MM.1S (cell line): ENCODE data around the gene PREX1.

Experiments
- EZH2 ChIP-seq: fragments of 300-600 bp; sonication (generic); optimal IDR thresholded peaks from 2 replicates; pipeline ENCODE3; 2017; ENCODE audit warnings: low read depth, mild to moderate bottlenecking, antibody characterized with exemption, low read length, mixed read lengths
- EZH2phosphoT487 ChIP-seq: fragments of 300-600 bp; sonication (generic); IDR thresholded peaks from 2 replicates; pipeline ENCODE4 v1.6.1; 2018; ENCODE audit warnings: antibody characterized with exemption, low read length
- TF ChIP-seq, protein P1 (sequence below): fragments of 300-600 bp; sonication (generic); IDR thresholded peaks from 2 replicates; pipeline ENCODE4 v1.5.1; 2016; ENCODE audit warnings: antibody characterized with exemption, low read length, mixed read lengths

DNA sequence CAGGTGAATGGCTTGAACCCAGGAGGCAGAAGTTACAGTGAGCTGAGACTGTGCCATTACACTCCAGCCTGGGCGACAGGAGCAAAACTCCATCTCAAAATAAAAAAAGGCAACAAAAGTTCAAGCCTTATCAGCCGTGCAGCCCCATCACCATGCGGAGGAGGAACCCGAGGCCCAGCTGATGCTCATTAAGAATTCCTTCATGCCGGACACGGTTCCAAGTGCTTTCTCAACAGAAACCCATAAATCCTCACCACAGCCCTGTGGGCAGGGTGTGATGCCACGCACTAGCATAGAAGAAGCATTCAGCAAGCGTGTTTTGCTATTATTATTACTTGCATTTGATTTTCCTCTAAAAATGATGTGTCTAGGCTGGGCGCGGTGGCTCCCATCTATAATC, 56.3 kb downstream of the PREX1 start:
- TF ChIP-seq, protein P1, sequence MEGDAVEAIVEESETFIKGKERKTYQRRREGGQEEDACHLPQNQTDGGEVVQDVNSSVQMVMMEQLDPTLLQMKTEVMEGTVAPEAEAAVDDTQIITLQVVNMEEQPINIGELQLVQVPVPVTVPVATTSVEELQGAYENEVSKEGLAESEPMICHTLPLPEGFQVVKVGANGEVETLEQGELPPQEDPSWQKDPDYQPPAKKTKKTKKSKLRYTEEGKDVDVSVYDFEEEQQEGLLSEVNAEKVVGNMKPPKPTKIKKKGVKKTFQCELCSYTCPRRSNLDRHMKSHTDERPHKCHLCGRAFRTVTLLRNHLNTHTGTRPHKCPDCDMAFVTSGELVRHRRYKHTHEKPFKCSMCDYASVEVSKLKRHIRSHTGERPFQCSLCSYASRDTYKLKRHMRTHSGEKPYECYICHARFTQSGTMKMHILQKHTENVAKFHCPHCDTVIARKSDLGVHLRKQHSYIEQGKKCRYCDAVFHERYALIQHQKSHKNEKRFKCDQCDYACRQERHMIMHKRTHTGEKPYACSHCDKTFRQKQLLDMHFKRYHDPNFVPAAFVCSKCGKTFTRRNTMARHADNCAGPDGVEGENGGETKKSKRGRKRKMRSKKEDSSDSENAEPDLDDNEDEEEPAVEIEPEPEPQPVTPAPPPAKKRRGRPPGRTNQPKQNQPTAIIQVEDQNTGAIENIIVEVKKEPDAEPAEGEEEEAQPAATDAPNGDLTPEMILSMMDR = no peak
- TF ChIP-seq EZH2phosphoT487 = no peak
- TF ChIP-seq EZH2 = no peak
